NCI-H1048 (cell line): Measurements from ENCODE around the gene WWOX.

Source experiments
- DNase-seq: peaks from one replicate; lab custom pipeline; 2025; lab: John Stamatoyannopoulos, UW

Gene WWOX

DNA sequence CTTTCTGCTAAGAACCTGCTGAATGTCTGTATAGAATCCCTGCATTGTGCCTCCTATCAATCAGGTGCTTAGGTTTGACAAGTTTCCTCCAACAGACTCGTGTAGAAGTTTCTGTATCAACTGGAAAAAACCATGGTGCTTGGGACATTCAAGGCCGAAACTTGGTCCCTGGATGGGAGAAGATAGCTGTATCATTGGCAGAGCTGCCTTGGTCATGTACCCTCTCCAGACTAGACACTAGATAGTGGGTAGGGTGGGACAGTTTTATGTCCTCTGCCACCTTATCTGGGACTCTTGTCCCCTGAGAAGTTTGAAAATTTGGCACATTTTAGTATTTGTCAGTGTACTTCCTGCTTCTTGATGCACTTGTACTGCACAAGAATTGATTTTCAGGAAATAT, 520.8 kb downstream of the WWOX start:
- DNase-seq, result no peak

DNA sequence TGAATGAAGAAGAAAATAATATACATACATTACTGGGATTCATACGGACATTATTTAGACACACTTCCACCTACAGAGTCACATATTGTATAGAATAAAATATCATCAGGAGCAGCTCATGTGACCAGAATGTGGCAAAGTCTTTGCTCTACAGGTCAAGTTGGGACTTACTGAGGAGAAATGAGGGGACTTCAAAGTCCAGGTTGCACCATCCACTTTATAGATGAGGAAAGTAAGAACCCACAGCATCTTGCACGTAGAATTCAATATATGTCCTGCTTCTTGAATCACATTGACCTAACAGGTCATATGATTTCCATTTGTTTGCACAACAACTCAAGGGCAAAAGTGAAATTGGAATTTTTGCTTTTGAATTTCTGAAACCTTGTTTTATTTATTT, 524.3 kb downstream of the WWOX start:
- no peak for DNase-seq

DNA sequence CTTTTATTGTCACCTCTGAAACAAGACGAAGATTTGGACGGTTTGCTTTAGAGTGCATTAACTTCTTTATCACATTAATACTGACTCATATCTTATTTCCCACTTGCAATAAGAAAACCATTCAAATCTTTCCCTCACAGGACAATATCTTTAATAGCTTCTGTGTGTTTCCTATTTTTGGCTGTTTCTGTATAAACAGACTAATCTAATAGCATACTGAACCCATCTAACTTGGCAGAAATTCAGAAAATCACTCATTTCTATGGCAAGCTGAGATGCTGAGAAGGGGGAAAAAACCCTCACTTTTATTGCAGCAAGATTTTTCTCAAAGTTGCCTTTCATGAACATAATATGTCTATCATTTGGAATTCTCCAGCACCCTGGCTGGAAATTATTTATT, 524.9 kb downstream of the WWOX start:
- DNase-seq, result no peak

DNA sequence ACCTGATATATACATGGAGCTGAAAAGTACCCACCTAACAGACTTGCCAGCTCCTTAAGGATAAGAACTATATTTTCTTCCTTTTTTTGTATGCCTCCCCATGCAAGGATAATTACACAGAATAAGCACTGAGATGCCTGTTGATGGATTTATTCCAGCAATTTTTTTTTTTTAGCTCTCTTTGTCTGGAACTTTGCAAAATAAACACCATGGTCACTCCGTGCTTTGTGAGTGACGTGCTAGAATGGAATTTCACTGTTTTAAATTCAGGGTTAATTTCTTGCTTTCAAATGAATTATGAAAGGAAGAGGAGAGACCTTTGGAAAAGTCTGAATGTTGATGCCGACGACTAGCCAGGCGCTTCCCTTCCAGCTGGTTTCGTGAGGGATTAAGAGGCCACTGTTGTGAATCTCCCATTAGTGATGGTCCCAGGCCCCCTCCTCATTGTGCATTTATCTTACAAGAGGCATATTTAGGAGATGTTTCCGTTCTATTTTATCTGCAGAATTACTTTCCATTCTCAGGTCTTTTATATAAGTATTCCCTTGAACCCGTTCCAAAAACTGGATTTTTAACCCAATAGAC, 529.1 kb downstream of the WWOX start:
- DNase-seq, result no peak

DNA sequence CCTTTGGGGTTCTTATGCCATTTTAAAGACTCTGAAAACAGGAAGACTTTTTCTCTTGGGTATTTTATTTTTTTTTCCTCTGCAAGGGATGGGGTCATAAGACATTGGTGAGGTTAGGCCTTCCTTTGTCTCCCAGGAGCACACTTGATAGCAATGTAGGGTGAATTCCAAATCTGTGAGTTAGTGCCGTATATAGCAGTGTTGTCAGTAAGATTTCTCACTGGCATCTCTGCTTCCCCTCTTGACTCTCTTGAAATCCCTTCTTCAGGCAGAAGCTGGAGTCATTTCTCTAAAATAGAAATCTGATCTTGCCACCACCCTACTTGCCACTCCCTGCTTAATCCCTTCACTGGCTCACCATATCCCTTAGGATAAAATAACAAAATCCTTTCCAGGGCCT, 529.7 kb downstream of the WWOX start:
- no peak for DNase-seq

DNA sequence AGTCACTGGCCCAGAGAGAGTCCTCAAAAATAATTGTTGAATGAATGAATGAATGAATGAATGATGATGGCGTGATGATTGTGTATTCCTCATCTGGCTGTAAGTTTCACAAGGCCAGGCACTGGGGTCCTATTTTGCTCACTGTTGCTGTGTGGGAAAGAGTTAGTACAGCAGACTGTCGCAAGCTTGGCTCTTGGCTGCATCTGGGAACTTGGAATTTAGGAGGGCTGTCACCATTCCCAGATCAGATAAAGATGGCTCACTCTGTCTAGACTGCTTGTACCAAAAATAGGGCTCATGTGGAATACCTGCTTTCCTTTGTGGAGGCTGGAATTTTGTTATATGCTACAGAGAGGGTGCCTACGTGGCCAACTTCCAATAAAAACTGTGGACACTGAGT, 530.6 kb downstream of the WWOX start:
- no peak for DNase-seq

DNA sequence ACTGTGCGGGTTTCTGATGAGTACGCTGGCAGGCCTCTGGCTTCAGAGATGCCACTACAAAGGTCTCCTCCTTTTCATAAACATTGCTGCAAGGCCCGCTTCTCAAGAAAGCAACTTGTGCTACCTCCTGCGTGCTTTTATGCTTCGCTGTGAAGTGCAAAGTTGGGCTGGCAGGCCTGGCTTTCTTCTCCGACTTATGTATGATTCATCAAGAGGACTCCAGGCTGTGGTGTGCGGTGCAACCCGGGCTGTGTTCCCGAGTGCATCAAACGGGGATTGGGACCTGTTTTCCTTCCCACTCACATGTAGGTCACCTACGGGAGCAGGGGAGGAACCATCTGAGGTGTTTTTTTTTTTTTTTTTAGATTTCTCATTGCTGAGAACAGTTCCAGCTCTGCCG, 534.1 kb downstream of the WWOX start:
- DNase-seq, result no peak

DNA sequence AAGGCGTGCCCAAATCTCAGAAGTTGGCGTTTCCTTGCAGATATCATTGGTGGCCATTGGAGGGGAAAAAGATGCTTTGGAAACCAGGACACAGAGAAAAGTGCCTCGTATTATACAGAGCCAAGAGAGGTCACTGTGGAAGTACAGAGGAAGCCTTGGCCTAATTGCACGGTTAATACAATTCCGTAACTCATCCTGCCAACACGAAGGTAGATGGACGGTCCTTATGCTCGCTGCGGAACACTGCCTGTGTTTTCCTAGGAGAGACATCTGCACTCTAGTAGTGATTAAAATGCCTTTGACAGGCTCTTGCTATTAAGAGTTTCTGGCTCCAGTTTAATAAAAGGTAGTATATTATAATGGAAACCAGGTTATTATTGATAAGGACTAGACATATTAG, 536.4 kb downstream of the WWOX start:
- no peak for DNase-seq

DNA sequence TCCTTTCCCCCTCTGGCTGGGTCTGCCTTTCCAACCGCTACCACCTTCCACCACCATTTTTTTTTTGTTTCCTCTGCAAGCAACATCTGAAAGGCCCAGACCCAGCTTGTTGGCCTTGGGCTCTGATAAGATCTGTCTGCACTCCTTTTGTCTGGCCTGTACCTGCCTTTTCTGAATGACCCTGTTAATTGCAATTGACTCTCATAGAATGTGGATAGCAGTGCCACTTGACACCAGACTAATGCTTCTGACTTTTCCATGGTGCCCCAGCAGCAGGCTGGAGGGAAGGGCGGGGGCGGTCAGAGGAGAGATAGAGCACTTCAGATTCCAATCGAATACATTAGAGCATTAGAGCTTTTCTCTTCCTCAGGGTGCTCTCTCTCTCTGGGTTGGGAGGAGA, 538.9 kb downstream of the WWOX start:
- DNase-seq, result no peak

DNA sequence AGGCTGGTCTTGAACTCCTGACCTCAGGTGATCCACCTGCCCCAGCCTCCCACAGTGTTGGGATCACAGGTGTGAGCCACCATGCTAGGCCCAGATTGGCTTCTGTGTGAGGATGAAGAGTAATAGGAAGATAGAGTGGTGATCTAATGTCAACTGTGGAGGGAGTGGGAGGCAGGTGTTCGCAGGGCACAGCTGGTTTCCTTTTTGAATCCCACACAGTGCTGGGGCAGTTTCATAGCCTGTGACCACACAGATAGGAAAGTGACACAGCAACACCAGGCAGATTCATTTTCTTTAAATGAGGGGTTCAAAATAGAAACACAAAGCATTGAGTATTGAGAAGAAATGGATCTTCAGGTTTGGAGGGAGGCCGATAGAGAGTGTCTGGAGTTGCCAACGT, 540.3 kb downstream of the WWOX start:
- no peak for DNase-seq

DNA sequence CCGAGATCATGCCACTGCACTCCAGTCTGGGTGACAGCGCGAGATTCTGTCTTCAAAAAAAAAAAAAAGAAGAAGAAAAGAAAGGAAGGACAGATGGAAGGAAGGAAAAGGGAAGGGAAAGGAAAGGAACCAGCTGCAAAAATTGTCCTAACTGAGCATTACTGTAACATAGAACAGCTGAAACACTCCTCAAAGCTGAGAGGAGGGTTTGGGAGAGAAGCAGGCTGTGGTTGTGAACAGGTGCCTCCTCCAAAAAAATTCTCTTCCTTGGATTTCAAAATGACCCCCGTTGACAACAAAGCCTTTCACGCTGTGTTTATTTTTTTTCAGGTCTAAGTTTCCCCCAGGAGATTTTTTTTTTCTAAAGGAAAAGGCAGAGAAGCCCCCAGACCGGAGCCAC, 541.4 kb downstream of the WWOX start:
- no peak for DNase-seq

DNA sequence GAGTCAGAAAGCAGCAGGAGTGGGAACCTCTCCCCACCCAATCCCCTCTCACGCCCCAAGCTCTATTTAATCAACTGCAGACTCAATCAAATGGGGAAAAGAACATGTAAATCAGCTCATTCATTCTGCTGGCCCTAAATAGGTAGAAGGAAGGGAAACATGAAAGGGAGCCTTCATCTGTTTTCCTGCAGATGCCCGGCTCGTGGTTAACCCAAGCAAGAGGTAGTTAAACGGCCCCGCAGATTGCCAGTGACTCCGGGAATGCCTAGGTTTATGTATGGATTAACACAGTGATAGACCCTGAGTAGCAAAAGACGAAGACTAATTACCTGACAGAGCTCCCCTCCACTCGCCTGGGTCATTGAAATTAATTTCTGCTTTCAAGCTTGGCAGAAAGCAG, 542.0 kb downstream of the WWOX start:
- no peak for DNase-seq

DNA sequence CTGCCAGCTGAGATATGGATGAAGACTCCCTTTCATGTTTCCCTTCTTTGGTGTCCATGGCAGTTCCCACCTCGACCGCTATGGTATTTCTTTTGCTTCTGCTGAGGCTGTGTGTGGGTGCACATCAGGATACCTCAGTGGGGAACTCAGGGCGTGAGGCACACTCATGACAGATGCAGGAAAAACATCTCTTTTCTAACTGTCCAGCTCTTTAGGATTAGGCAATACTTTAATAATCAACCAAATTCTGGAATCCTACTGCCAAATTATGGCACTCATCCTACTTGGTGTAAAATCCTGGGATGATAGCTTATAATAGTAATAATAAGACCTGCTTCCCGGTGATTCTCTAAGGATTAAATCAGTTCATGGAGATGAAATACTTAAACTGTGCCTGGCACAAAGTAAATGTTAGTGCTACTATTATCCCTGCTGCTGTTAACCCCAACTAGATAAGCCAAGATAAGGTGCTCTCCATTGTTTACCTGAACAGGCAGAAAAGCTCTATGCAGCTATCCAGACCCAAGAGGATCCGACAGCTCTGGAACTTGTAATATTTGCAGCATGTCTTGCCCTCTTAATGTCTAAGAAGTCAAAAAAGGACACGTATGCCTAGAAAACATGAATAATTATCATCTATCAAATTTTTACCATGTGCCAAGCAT, 543.3 kb downstream of the WWOX start:
- no peak for DNase-seq

DNA sequence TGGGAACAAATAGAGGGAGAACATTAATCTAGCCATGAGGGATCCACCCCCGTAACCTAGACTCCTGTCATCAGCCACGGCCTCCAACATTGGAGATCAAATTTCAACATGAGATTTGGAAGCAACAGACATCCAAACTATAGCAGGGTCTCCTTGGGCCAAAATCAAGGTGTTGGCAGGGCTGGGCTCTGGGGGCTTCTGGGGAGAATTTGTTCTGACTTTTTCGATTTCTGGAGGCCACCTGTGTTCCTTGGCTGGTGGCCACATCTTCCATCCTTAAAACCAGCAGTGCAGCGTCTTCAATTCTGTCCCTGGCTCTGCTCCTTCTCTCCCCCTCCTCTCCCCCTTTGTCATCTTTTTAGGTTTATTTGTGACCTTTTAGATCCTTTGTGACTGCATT, 546.2 kb downstream of the WWOX start:
- DNase-seq, result no peak

DNA sequence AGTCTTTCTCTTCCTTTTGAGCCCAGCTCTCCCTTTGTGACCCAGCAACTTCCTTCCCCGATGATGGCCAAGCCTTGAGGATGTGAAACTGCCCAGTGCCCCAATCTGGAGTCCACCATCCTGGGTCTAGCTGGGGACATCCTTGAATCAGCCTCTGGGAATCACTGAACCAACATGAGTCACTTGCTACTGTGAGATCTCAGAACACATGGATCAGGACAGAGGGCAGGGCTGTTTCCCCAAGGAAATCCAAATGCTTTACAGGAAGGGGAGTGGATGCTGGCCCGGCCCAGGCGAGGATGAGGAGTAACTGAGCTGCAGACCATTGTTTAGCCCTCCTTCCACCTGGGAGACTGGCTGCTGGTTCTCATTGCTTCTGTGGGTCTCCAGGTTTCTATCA, 547.6 kb downstream of the WWOX start:
- DNase-seq, result no peak

DNA sequence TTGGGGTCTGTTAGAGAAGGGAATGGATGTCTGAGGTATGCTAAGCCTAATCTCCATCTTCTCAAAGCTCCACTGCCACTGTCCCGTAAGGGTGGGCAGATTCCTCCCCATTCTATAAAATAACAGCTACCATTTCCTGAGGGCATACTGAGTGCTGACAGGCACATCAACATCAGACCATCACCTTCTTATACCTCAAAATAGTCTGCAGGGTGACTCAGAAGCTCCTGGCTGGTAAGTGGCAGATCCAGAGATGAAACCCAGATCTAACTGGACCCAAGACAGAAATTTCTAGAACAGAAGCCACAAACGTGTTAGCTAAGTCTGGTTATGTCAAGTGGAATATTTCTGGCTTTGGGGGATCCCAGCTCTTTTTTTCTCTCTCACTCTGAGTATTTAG, 548.0 kb downstream of the WWOX start:
- no peak for DNase-seq

DNA sequence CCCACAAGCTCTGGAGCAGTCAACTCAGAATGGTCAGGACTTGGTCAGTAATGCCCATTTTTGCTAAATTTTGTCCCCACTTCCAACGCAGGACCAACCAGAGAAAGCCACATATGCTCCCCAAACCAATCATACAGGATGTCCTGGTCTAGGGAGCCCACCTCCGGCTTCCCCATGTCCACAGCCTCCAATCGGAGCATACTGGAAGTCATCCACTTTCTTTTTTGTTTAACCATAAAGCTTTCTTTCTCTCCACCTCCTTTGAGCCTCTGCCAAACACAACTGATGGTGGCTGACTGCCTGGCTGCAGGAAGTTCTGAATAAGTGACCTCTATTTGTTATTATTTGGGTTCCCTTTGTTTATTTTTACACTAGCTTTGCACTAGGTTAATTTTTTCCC, 549.1 kb downstream of the WWOX start:
- no peak for DNase-seq

DNA sequence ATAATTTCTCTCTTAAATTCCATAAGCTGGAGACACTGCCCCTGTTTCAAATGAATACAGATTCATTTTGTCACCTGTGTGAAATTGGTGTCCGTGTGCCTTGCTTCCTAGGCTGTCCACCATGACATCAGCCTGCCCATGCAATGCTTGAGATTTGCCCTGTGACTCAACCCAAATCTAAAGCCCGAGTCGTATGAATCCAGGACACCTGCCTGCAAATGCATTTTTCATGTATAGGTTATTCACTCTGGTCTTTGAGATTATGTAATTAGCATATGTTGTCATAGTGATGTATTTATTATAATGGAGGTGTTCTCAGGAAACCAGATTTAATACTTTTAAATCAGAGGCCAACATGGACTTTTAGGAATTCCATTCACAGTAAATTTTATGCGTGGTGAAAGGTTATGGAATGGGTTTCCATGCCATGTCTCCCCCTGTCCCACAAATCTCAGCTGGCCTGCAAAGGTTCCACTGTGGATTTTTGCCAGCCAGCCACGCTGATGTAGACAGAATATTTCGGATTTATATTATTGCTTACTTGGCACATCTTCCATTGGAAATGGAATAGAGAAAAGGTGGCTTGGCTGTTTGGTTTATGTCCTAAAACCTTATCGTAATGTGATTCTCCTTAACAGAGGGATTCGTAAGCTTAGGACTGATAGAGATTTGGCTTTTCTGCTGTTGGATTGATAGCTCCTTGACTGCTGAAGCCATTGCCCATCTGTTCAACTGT, 551.1 kb downstream of the WWOX start:
- DNase-seq, result no peak

DNA sequence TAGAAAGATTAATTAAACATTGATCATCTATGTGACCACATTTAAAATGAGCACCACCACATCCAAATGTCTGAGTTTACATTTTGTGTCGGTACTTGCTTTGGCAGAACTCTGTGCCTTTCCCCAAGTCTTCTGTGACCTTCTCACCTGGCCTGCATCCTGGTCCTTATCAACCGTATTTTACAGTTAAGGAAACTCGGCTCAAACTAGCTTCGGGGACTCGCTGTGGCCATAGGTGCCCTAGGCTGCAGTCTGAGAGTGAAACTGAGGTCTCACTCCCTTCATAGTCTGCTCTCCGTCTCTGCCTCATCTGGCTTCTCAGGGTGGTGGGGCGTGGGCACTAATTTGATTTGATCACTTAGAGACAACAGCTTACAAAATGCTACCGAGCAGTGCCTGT, 555.5 kb downstream of the WWOX start:
- DNase-seq, result no peak

DNA sequence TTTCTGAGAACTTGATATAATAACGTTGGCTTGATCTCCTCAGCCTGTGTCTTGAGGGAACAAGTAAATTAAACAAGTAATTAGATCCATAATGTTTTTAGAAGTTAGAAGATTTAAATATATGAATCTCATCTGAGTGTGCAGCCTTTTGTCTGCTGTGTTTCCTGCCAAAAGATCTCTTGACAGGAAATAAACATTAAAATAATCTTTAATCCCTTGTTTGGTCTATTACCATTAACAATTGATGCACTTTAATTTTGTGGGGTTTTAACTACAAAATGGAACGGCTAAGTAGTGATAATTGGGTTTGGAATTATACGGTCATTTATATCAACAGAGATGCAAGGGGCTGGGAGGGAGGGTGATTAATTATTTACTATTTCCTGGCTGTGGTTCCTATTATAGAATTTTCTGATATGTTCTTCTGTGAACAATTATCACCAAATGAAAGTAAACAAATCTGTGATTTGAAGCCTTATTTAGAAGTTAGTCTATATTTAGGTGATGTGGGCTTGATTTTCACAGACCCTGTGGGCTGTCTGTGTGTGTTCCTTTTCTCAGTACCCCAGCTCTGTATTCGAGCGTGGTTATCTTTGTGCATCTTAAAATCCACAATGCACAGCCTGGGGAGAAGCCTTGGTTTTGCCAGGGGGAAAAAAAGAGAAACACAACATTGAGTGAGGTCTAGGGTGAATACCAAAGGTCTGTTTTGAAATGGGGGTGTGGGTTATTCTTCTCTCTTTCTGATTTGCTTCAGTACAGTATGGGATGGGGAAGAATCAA, 556.1 kb downstream of the WWOX start:
- DNase-seq, result no peak

DNA sequence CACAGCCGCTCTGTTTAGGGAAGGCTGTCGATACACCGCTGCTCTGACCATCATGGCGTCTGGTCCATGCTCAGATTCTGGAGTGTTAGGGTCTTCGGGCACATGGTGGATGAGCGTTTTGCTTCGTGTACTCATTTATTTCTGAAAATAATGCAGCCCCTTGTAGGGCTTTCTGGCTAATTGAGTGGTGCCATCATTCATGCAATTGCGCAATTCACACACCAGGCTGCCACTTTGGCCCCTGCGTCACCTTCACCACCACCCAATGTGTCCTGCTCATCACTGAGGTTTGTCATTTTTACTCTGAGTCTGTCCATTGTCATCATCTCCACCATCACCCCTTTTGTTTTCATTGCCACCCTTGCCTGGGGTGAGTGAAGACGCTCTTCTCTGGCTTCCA, 557.4 kb downstream of the WWOX start:
- DNase-seq, result no peak

DNA sequence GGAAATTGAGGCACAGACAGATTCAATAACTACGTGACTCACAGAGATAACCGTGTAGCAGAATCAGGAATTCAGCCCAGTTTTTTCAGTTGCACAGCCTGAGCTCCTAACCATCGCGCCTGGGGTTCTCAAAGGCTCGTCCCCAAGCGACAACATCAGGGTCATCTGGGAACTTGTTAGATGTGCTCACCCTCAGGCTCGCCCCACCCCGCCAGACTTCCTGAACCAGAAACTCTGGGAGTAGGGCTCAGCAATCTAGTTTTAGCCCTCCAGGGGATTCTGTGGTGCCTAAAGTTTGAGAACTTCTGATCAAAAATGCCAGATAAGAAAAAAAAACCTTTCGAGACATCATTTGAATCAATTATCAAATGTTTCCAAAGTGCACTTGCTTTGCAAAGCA, 559.8 kb downstream of the WWOX start:
- DNase-seq, result no peak

DNA sequence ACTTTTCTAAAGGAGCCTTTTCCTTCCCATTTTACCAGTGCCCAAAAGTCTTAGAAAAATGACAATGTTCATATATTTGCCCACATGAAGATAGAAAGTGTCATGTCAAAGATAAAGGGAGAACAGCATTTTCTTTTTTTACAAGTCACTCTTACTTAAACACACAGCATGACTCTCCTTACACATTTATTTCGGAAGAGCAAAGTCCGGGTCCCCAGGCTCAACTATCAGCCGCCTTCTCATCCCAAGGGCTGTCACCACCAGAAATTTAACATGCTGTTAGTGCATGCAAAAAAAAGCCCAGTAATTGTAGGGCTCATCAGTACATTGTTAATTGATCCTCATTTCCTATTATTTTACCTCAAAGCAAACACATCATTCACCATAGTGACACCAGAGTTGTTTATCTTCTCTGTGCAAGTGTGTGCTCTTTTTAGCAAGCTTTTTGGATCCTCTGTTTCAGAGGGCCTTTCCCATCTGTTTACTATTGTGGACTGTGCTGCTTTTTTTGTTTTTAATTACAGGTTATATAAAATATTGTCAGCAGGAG, 560.3 kb downstream of the WWOX start:
- DNase-seq, result no peak
